Measurements from ENCODE around the gene NUDCD3.

The NUDCD3 gene

DNA sequence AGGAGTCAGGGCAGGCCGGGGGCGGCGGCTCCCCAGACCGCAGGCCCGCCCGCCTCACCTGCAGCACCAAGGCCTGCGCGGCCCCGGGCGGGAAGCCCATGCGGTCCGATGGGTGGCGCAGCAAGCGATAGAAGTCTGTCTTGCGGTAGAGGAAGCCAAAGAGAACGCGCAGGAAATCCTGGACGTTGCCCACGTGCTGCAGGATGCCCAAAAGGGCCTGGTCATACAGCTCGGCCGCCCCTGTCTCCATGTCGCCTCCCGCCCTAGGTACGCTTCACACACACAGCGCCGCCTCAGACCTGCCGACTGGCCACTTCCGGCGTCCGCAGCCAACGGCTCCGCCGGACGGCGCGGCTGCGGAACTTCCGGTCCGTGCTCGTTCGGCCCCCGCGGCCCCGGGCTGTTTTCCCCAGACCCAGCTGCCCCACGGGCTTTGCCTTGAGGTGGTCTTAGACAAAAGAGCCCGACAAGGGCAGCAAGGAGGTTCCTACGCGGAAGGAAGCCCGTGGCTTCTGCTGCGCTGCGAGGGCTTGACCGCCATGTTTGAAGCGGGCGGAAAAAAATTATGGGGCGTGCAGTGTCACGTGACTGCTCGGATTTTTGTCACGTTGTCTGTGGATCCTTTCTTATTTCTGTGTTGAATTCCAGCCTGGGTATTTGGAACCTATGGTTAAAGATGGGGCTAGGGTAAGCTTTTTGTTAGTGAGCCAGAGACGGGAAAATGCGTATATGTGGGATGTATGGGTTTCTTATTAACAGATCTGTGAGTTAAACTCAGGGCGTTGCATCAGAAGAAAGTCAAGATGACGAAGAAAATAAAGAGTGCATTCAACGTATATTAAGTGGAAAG, at the start of gene NUDCD3:
Gene NUDCD3, minus strand, starts transcription at position 308 of the 850 bp plus-strand sequence. Its CDS starts 58 bp downstream, at position 250.
- peak; percentile 89 for DNase-seq (ENCODE audit: insufficient read length, low spot score)
- FAIRE-seq, result peak; percentile 88

- DNase-seq (ENCODE audit: insufficient read length, low spot score), result no peak
- FAIRE-seq, result no peak
These were observed 49.4 kb upstream of the NUDCD3 start for GRCh38 chr7:44539669-44540506.

DNA sequence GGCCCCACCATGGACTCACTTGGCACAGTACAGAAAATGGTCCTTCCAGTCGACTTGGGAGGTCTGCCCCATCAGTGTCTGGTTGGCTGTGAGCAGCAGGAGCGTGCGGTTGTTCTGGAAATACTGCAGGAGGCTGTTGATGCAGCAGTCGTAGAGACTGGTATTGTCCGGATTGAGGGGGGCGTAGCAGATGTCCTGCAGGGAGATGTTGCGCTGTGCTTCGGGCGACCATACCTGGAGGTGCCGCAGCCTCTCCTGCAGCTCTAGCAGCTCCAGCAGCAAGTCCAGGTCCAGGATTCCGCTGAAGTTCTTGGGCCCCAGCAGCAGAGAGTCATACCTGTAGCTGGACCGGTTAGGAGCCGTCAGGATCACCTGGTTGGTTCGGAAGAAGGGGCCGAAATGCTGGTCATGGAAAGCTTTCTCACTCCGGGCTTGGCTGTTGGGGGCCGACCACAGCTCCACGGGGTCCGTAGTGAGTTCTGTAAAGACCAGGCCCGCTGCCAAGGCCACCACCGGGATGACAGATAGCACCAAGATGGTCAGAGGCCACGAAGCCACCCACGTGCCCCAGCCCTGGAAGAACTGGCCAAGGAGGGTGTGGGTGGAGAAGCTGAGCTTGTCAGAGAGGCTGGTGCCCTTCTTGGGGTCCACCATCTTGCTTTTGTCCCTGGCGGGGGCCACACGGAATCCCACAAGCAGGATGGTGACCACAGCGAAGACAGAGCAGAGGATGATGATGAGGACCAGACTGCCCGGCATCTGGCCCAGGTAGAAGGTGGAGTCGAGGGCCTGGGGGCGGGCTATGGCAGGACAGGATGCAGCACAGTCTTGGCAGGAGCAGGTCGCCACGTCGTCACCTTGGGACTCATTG, 48.6 kb upstream of the NUDCD3 start:
- FAIRE-seq (no peak), DNase-seq (ENCODE audit: insufficient read length, low spot score) (no peak)

DNA sequence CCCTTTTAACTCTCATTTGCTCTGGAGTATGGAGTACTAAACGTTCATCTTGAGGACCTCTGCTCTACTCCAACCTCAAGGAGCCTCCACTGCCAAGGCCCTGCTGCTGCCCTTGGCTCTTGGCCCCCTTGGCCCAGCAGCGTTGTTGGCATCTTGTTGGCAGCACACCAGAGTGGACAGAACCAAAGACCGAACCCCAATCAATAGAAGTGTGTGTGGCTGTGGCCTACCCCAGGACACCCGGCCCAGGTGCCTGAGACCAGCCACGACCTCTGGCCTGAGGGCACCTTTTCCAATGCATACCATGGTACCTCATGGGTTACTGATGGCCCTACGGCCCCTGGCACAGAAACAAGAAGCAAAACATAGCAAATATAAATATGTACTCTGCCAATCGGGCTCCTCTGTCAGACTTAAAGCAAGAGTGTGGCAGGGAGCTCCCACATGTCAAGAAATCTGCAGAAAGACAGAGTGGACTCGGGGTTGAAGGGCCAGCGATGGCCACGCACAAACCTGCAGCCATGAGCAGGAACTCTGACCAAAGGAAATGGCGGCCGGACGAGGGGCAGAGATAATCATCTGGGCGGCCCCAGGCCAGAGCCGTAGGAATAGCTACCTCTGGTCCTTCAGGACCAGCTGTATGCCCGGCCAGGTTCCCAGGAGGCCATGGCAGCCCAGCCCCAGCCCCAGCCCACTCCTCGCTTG, 47.8 kb upstream of the NUDCD3 start:
- no peak for FAIRE-seq
- no peak for DNase-seq (ENCODE audit: insufficient read length, low spot score)

DNA sequence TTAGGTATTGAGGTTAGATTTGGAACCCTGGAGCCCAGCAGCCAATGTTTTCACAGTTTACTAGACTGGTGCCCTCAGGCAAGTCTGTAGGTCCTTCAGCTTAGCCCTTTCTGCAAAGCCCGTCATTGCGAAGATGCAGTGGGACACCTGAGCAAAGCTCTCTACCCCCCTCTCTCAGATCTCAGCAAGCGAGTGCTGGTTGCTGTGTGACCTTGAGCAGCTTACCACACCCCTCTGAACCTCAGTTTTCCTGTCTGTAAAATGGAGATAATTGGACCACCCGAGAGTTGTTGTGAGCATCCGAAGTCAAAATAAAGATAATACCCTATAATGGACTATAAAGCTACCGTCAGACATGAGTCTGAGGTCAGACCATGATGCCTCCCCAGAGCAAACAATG, 47.0 kb upstream of the NUDCD3 start:
- FAIRE-seq (no peak), DNase-seq (ENCODE audit: insufficient read length, low spot score) (no peak)

GRCh38 chr7:44536090-44536489, 45.6 kb upstream of the NUDCD3 start:
- no peak for DNase-seq (ENCODE audit: insufficient read length, low spot score)
- no peak for FAIRE-seq

- no peak for FAIRE-seq
- DNase-seq (ENCODE audit: insufficient read length, low spot score), result no peak
These were observed 45.0 kb upstream of the NUDCD3 start for GRCh38 chr7:44535348-44536064.

GRCh38 chr7:44534501-44534900, 44.0 kb upstream of the NUDCD3 start:
- DNase-seq (ENCODE audit: insufficient read length, low spot score) (peak; percentile 72), FAIRE-seq (peak; percentile 4)

DNA sequence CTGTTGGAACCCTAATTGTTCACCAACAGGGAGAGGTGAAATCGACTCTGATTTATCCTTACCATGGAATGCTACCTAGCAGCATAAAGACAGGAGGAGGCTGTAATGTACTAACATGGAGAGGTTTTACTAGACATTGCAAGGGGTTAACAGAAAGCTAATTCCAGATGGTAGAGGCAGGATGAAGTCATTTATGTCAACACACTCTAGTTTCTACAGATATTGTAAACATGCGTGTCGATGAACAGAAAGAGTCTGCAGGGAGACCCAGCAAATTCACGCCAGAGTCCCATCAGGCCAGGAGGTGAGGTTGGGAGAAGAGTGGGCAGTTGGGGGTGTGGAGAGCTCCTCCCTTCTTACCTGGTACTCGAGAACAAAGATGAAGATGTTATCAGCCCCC, 43.6 kb upstream of the NUDCD3 start:
- FAIRE-seq (no peak), DNase-seq (ENCODE audit: insufficient read length, low spot score) (no peak)

DNA sequence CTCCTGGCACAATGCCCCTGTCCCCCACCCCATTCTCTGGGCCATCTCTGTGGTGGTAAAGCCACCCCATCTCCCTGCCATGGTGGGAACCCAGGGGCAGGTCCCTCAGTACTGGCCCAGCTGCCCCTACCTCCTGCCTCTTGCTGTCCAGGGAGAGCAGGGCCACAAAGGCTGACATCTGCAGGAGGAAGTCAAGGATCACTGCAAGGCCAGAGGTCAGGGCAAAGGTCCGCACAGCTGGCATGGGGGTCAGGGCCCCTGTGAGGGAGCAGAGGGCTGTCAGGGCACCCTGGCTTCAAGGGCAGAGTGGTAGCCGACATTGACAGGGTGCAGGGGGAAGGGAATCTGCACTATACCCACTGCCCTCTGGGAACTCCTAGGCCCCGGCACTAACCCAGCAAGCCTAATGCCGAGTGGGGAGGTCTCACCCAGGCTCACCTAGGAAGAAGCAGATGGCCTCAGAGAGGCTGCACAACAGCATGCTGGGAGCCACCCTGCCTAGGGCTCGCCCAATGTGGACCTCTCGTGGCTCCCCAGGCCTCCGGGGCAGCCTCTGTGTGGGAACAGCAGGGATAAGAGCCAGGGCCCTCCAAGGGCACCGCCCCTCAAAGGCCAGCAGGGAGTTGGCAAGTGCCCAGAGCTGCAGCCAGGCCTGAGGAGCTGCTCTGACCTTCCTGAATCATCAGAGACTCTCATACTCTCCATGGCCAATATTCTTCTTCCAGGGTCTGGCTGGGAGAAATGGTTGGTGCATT, 43.0 kb upstream of the NUDCD3 start:
- DNase-seq (ENCODE audit: insufficient read length, low spot score) (no peak), FAIRE-seq (no peak)

GRCh38 chr7:44531421-44532380, 41.2 kb upstream of the NUDCD3 start:
- DNase-seq (ENCODE audit: insufficient read length, low spot score) (no peak), FAIRE-seq (no peak)

GRCh38 chr7:44530990-44531389, 40.5 kb upstream of the NUDCD3 start:
- FAIRE-seq (no peak), DNase-seq (ENCODE audit: insufficient read length, low spot score) (no peak)

DNA sequence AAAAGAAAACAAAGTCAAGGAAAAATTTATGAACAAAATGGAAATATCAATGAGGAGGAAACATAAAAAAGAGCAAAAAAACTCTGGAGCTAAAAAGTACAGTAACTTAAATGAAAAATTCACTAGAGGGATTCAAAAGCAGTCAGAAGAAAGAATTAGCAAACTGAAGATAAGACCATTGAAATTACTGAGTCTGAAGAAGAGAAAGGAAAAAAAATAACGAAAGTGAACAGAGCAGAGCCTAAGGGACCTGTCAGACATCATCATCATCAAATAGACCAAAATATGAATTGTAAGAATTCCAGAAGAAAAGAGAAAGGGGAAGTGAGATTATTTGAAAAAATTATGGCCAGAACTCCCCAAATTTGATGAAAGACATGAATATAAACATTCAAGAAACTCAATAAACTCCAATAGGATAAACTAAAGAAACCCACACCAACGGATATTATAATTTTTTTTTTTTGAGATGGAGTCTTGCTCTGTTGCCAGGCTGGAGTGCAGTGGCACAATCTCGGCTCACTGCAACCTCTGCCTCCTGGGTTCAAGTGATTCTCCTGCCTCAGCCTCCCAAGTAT, 34.4 kb upstream of the NUDCD3 start:
- FAIRE-seq (no peak), DNase-seq (ENCODE audit: insufficient read length, low spot score) (no peak)

- DNase-seq (ENCODE audit: insufficient read length, low spot score) (no peak), FAIRE-seq (peak; percentile 46)
These were observed 31.9 kb upstream of the NUDCD3 start for GRCh38 chr7:44522315-44522714.

DNA sequence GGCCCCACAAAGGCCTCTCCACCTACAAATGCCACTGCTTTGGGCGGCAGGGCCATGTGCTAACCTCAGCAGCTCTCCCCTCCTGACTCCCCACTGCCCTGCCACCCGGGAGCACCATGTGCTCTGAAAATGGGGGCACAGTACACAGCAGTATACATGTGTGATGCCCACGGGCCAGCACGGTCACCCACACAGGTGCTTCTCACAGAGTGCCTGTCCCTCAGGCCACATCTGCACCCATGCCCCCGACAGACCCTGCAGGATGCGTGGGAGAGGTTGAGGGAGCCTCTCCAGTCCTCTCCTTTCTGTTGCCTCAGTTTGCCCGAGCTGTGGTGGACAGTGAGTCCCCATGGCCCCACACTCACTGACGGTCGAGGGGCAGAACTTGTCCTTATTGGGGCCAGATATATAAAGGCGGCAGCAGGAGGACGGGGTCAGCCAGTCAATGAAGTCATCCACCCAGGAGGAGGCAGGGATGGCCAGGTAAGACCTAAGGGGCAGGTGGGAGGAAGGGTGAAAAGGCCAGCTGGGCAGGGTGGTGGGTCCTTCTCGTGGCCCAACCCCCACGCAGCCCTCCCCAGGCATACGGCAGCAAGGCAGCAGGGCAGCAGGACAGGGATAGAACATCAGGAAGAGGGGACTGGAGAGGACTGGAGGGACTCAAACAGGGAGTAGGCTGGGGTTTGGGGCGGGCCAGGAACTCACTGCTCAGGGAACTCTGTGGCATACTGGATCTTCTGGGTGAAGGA, 31.1 kb upstream of the NUDCD3 start:
- DNase-seq (ENCODE audit: insufficient read length, low spot score), result no peak
- no peak for FAIRE-seq

GRCh38 chr7:44520574-44520973, 30.1 kb upstream of the NUDCD3 start:
- DNase-seq (ENCODE audit: insufficient read length, low spot score) (no peak), FAIRE-seq (no peak)

GRCh38 chr7:44519546-44519945, 29.1 kb upstream of the NUDCD3 start:
- DNase-seq (ENCODE audit: insufficient read length, low spot score), result no peak
- FAIRE-seq, result no peak

Data from HTR-8/SVneo (cell line).